Body of pancreas (tissue), 4 donors: ENCODE data around the gene ZNF420.
"Not testable (repeated sequence)": the region's sequence is repeated elsewhere in the genome, so short reads cannot be mapped to it uniquely, and the experiment has no call there.

Experiments
- POLR2A ChIP-seq, 3 donors: fragments of 450-650 bp; IDR thresholded peaks; one replicate each; pipeline ENCODE4 v1.6.1; 2016; ENCODE audit warnings: antibody characterized with exemption in 3 of 3, mild to moderate bottlenecking in 2 of 3
- TF ChIP-seq, protein P1 (sequence below), 7 experiments: fragments of 450-650 bp in 4 of 7; fragments of 200-600 bp in 3 of 7; sonication (generic) in 3 of 7; IDR thresholded peaks; one replicate each; pipeline ENCODE4 v1.5.1; 2016 to 2019; ENCODE audit warnings: antibody characterized with exemption in 7 of 7

DNA sequence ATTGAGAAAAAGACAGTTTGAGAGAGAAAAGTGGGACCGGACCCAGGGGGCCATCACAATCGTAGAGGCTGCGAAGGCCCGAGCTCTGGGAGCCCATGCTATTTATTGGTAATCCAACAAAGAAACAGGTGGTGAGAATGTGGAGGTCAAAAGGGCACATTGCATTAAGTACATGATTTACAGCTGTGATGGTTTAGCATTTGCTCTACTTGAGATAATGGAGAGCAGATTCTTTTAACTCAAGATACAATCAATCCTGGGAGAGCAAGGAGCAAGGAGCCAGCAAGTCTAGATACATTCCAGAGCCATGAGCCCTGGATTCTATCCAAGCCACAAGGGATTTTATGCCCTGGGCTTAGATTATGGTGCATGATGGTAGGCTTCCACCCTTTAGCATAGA is 13.3 kb upstream of the ZNF420 start:
- not testable (repeated sequence) for TF ChIP-seq POLR2A (IDR thresholded peaks at IDR 0.05)
- TF ChIP-seq, protein P1, sequence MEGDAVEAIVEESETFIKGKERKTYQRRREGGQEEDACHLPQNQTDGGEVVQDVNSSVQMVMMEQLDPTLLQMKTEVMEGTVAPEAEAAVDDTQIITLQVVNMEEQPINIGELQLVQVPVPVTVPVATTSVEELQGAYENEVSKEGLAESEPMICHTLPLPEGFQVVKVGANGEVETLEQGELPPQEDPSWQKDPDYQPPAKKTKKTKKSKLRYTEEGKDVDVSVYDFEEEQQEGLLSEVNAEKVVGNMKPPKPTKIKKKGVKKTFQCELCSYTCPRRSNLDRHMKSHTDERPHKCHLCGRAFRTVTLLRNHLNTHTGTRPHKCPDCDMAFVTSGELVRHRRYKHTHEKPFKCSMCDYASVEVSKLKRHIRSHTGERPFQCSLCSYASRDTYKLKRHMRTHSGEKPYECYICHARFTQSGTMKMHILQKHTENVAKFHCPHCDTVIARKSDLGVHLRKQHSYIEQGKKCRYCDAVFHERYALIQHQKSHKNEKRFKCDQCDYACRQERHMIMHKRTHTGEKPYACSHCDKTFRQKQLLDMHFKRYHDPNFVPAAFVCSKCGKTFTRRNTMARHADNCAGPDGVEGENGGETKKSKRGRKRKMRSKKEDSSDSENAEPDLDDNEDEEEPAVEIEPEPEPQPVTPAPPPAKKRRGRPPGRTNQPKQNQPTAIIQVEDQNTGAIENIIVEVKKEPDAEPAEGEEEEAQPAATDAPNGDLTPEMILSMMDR (IDR thresholded peaks at IDR 0.05): not testable (repeated sequence)
